MM.1S (cell line): Measurements from ENCODE around the gene FEZ2.

ENCODE experiments used
- CTCF ChIP-seq: fragments of 300-600 bp; sonication (generic); IDR thresholded peaks from 2 replicates; pipeline ENCODE4 v1.5.1; 2016; ENCODE audit warnings: antibody characterized with exemption, low read length, mixed read lengths
- EZH2 ChIP-seq: fragments of 300-600 bp; sonication (generic); optimal IDR thresholded peaks from 2 replicates; pipeline ENCODE3; 2017; ENCODE audit warnings: low read depth, mild to moderate bottlenecking, antibody characterized with exemption, low read length, mixed read lengths

- TF ChIP-seq CTCF = no peak
- TF ChIP-seq EZH2 = no peak
Measured at GRCh38 chr2:36597532-36598377, at the start of gene FEZ2.
